PC-9 (cell line): Measurements from ENCODE around the gene URB1. TPM values are rescaled to one million over a fixed set of nuclear protein-coding genes. Genes with fewer than 3 reads are reported as not detected.

ENCODE experiments used
- BruUV-seq: library from RNA; stranded (reverse); fragments of 400-500 nt; replicated peaks from 2 replicates; lab custom pipeline; 2021; lab: Mats Ljungman, UMichigan
- CTCF ChIA-PET: fragments of 300-600 bp; sonication (Branson Sonifier 250); formaldehyde crosslinking; loops from one replicate; lab custom pipeline; 2022; ENCODE audit warnings: antibody characterized with exemption; lab: Charles Lee
- POLR2A ChIA-PET: fragments of 300-600 bp; sonication (Branson Sonifier 250); formaldehyde crosslinking; loops from one replicate; lab custom pipeline; 2022; ENCODE audit warnings: antibody characterized with exemption; ENCODE audit not compliant: unreplicated experiment; lab: Charles Lee
- DNase-seq, 2 experiments: peaks; one replicate each; pipeline versions ENCODE4 v3.0.0 to v3.0.0-alpha.2; 2015 to 2022; ENCODE audit warnings: mixed read lengths in 1 of 2
- H2AFZ ChIP-seq: fragments of 200-600 bp; sonication (generic); 2 replicates; pipeline ENCODE4 v1.8.1; 2017; ENCODE audit warnings: antibody characterized with exemption
- H3F3A ChIP-seq: fragments of 200-600 bp; sonication (generic); 2 replicates; pipeline ENCODE4 v1.8.1; 2017; ENCODE audit warnings: antibody characterized with exemption, mild to moderate bottlenecking, low read depth; ENCODE audit not compliant: insufficient read depth
- H3K27ac ChIP-seq: fragments of 200-600 bp; sonication (generic); 2 replicates; pipeline ENCODE4 v1.6.1; 2016; ENCODE audit warnings: mixed run types
- H3K27me3 ChIP-seq: fragments of 200-600 bp; sonication (generic); 2 replicates; pipeline ENCODE4 v1.6.1; 2016; ENCODE audit warnings: low read depth, mixed run types; ENCODE audit not compliant: insufficient read depth
- H3K36me3 ChIP-seq: fragments of 200-600 bp; sonication (generic); 2 replicates; pipeline ENCODE4 v1.6.1; 2016; ENCODE audit warnings: low read depth, mixed run types
- H3K4me1 ChIP-seq: fragments of 200-600 bp; sonication (generic); replicated peaks from 2 replicates; pipeline ENCODE4 v1.6.1; 2016; ENCODE audit warnings: mixed run types; ENCODE audit not compliant: insufficient read depth
- H3K4me2 ChIP-seq: fragments of 200-600 bp; sonication (generic); 2 replicates; pipeline ENCODE4 v1.6.1; 2017; ENCODE audit warnings: mixed run types
- H3K4me3 ChIP-seq: fragments of 200-600 bp; sonication (generic); 2 replicates; pipeline ENCODE4 v1.6.1; 2016; ENCODE audit warnings: mixed run types
- H3K79me2 ChIP-seq: fragments of 200-600 bp; sonication (generic); 2 replicates; pipeline ENCODE4 v1.6.1; 2017; ENCODE audit warnings: low read depth, mixed run types
- H3K9me2 ChIP-seq: fragments of 200-600 bp; sonication (generic); 2 replicates; pipeline ENCODE4 v1.8.1; 2017; ENCODE audit warnings: mild to moderate bottlenecking; ENCODE audit not compliant: insufficient read depth
- H3K9me3 ChIP-seq: fragments of 200-600 bp; sonication (generic); 2 replicates; pipeline ENCODE4 v1.8.1; 2016; ENCODE audit warnings: low read depth; ENCODE audit not compliant: insufficient read depth
- H4K20me1 ChIP-seq: fragments of 200-600 bp; sonication (generic); 2 replicates; pipeline ENCODE4 v1.8.1; 2017; ENCODE audit not compliant: insufficient read depth
- EZH2 ChIP-seq: fragments of 200-600 bp; sonication (generic); IDR thresholded peaks from 2 replicates; pipeline ENCODE4 v1.8.0; 2017; ENCODE audit warnings: antibody characterized with exemption, low read depth
- intact Hi-C: fragments of 100-400 bp; cut with micrococcal nuclease; formaldehyde crosslinking; loops from one replicate; pipeline ENCODE4 v1.10.0; 2022; ENCODE audit not compliant: unreplicated experiment
- total RNA-seq: library from RNA; stranded (reverse); gene quantifications from 2 replicates; pipeline ENCODE4 v1.2.3, GENCODE V29; 2021
- TF ChIP-seq, protein P1 (sequence below): fragments of 200-600 bp; sonication (generic); conservative IDR thresholded peaks from 2 replicates; pipeline ENCODE4 v1.6.1; 2017; ENCODE audit warnings: mixed run types, antibody characterized with exemption, mild to moderate bottlenecking, moderate library complexity

Gene URB1
- total RNA-seq, 1 experiment from 2014 or later = 11.0 TPM

DNA sequence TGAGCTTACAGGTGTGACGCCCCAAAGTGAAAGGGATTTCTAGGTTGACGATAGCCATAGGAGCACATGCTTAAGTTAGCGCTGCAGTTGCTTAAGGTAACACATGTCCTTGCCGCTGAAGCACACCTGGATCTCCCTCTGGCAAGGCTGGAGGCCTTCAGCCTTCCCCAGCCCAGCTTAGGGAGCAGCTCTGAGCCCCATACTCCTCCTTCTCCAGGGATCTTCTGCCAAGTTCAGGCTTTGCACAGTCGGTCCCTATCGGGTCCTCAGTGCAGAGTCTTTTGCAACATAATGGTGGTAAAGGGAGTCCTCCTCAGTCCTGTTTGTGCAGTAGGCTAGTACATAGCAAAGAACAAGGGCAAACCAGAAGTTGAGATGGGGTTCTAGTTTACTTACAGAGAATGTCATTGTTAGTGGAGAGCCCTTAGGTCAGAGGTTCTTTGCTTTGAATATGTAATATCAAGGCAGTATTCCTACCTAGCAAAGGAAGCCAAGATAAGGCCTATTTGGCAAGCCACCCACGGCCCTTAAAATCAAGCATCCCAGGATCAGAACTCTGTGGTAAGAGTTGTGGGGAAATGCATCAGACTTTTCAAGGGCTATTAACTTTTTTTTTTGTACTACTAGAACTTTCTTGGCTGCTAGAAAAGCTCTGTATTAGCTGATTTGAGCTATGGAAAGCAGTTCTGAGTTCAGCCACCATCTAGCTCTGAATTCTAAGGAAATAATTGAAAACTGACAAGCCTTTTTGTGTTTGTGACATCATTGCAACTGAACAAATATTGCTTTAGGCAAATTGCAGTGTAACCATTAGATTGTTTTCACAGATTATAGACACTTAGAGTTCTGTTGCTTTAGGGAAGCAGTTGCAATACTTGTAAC lies 21.1 kb upstream of the URB1 start:
- no peaks in the 10 kb centered on the region for H3K9me2 ChIP-seq
- no peak overlapping the region for H2AFZ ChIP-seq
- TF ChIP-seq, protein P1, sequence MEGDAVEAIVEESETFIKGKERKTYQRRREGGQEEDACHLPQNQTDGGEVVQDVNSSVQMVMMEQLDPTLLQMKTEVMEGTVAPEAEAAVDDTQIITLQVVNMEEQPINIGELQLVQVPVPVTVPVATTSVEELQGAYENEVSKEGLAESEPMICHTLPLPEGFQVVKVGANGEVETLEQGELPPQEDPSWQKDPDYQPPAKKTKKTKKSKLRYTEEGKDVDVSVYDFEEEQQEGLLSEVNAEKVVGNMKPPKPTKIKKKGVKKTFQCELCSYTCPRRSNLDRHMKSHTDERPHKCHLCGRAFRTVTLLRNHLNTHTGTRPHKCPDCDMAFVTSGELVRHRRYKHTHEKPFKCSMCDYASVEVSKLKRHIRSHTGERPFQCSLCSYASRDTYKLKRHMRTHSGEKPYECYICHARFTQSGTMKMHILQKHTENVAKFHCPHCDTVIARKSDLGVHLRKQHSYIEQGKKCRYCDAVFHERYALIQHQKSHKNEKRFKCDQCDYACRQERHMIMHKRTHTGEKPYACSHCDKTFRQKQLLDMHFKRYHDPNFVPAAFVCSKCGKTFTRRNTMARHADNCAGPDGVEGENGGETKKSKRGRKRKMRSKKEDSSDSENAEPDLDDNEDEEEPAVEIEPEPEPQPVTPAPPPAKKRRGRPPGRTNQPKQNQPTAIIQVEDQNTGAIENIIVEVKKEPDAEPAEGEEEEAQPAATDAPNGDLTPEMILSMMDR = no peak
- TF ChIP-seq EZH2 = no peak
- H3K4me2 ChIP-seq = no peak overlapping the region
- ChIA-PET CTCF (no interaction called here), POLR2A (interaction anchor here (0.6 kb wide), 1 partner anchor 145 kb away, joined by 6 read pairs; no protein-coding TSS in a partner anchor)
- no TSS peak for BruUV-seq
- intact Hi-C loops = loop anchor here (1.0 to 5.0 kb wide), 3 partner anchors 108 to 187 kb away; no protein-coding TSS in a partner anchor
- no peaks in the 10 kb centered on the region for H3K36me3 ChIP-seq
- H3K27me3 ChIP-seq = peaks cover 32% of the 10 kb centered on the region; the same call in 1 of the 2 replicates
- no peak overlapping the region for H3K27ac ChIP-seq
- no peaks in the 10 kb centered on the region for H3F3A ChIP-seq
- H3K4me1 ChIP-seq = no peaks in the 10 kb centered on the region; the same call in 1 of the 2 replicates
- H3K79me2 ChIP-seq = no peaks in the 10 kb centered on the region
- H4K20me1 ChIP-seq = no peaks in the 10 kb centered on the region
- H3K4me3 ChIP-seq = no peak overlapping the region
- H3K9me3 ChIP-seq = no peaks in the 10 kb centered on the region
- no peak for DNase-seq

DNA sequence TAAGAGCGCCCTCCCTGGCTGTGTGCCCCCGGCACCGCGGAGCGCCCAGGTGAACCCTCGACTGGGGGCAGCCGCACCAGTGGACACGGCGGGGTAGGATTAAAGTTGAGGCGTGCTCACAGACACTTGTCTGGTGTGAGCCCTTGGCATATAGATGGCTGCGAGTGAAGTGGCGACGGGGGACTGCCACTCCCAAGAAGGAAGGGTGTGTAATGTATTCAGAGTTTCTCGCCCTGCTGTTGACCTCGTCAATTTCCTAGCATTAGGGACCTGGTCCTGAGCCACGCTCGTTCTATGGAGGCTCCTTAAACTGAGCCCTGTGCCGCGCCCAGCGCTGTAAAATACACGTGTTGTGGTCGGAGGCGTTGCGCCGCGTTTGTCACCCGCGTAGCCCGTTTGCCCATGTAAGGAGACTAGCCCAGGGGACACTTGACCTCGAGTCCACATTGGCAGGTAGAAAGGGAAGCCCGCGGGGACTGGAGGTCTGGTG lies 20.2 kb upstream of the URB1 start:
- Histone ChIP-seq H2AFZ (no peak overlapping the region), H3K4me1 (no peaks in the 10 kb centered on the region; the same call in 1 of the 2 replicates), H3F3A (no peaks in the 10 kb centered on the region), H3K9me2 (no peaks in the 10 kb centered on the region), H3K79me2 (no peaks in the 10 kb centered on the region), H3K27me3 (peaks cover 32% of the 10 kb centered on the region; the same call in 1 of the 2 replicates), H3K4me3 (no peak overlapping the region), H3K36me3 (no peaks in the 10 kb centered on the region), H3K9me3 (no peaks in the 10 kb centered on the region), H3K27ac (no peak overlapping the region), H4K20me1 (no peaks in the 10 kb centered on the region), H3K4me2 (peak overlapping the region; percentile 77)
- ChIA-PET POLR2A (no interaction called here), CTCF (no interaction called here)
- DNase-seq = no peak
- intact Hi-C loops = loop anchor here (2.0 to 5.0 kb wide), 2 partner anchors 109 to 156 kb away; no protein-coding TSS in a partner anchor
- BruUV-seq = TSS peak; percentile 20
- TF ChIP-seq EZH2 = no peak
- TF ChIP-seq, protein P1 = no peak

DNA sequence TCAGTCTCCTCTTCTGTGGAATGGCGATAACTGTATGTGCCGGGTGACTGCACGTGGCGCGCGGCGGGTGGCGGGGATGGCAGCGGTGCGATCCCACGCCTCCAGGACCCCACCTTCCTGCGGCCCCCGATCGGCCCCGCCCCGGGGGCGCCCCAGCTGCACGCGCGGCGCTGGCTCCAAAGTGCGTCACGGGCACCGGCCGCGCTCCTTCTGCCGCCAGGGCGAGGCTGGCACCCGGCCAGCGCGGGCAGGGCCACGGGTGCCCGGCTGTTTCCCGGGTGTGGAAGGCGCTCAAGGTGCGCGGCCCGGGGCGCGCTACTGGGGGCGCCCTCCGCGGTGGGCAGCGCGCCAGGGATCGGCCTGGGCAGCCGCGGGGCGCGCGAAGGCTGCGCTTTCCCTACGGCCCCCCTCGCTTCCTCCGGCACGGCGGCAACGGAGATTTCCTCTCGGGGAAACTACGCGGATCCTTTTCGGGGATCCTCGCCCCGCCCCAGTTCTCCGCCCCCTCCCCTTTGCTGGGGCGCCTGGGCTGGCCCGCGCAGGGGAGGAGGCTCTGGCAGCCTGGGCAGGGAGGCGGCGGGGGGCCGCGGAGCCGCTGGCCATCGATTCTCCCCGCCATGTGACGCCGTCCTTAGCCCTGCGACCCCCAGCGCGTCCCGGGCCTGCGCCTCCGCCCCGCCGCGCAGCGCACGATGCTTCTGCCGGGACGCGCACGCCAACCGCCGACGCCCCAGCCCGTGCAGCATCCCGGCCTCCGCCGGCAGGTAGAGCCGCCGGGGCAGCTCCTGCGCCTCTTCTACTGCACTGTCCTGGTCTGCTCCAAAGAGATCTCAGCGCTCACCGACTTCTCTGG lies 19.6 kb upstream of the URB1 start, which contains the start of gene EVA1C:
Gene EVA1C, plus strand, starts transcription at position 545 of the 853 bp plus-strand sequence. Its CDS starts 148 bp downstream, at position 693.
- no peaks in the 10 kb centered on the region; the same call in 1 of the 2 replicates for H3K4me1 ChIP-seq
- no peaks in the 10 kb centered on the region for H3K9me2 ChIP-seq
- H3K27me3 ChIP-seq = peaks cover 32% of the 10 kb centered on the region; the same call in 1 of the 2 replicates
- H3K27ac ChIP-seq = no peak within 1 kb of the TSS
- no peaks in the 10 kb centered on the region for H3F3A ChIP-seq
- H2AFZ ChIP-seq = peak within 1 kb of the TSS; percentile 67
- BruUV-seq = TSS peak; percentile 49
- ChIA-PET POLR2A (no interaction called here), CTCF (no interaction called here)
- no peaks in the 10 kb centered on the region for H3K36me3 ChIP-seq
- H3K9me3 ChIP-seq = no peaks in the 10 kb centered on the region
- peak in 1 of 2 experiments; percentile 45 for DNase-seq
- H3K4me3 ChIP-seq = peak within 1 kb of the TSS; percentile 51
- H3K79me2 ChIP-seq = no peaks in the 10 kb centered on the region
- intact Hi-C loops = loop anchor here (2.0 to 5.0 kb wide), 2 partner anchors 110 to 156 kb away; no protein-coding TSS in a partner anchor
- peak within 1 kb of the TSS; percentile 77 for H3K4me2 ChIP-seq
- TF ChIP-seq, protein P1 = no peak
- no peak for TF ChIP-seq EZH2
- no peaks in the 10 kb centered on the region for H4K20me1 ChIP-seq
